Thyroid gland (tissue), 4 donors: ENCODE data around the gene TOMM7. TPM values are rescaled to one million over a fixed set of nuclear protein-coding genes. Genes with fewer than 3 reads are reported as not detected.

Experiments used
- DNase-seq, 2 donors: peaks; one replicate each; pipeline ENCODE4 v3.0.0-alpha.2; 2019
- H3K27ac ChIP-seq, 3 donors: fragments of 200-600 bp; sonication (generic); 1 replicate in 2 of 3; 2 replicates in 1 of 3; pipeline ENCODE4 v1.5.1; 2016 to 2019; ENCODE audit warnings: mild to moderate bottlenecking in 1 of 3, moderate library complexity in 1 of 3
- H3K27me3 ChIP-seq: fragments of 200-600 bp; sonication (generic); one replicate; pipeline ENCODE4 v1.5.1; 2019
- H3K36me3 ChIP-seq, 2 donors: fragments of 200-600 bp; sonication (generic); one replicate each; pipeline ENCODE4 v1.5.1; 2016 to 2019
- H3K4me1 ChIP-seq, 2 donors: fragments of 200-600 bp; sonication (generic); one replicate each; pipeline ENCODE4 v1.5.1; 2017 to 2019
- H3K4me3 ChIP-seq, 3 donors: fragments of 200-600 bp; sonication (generic); replicated peaks in 1 of 3; 1 replicate in 2 of 3; 2 replicates in 1 of 3; pipeline ENCODE4 v1.5.1; 2016; ENCODE audit warnings: mild to moderate bottlenecking in 1 of 3
- H3K9me3 ChIP-seq: fragments of 200-600 bp; sonication (generic); one replicate; pipeline ENCODE4 v1.5.1; 2017
- POLR2A ChIP-seq, 2 donors: fragments of 450-650 bp; IDR thresholded peaks; one replicate each; pipeline ENCODE4 v1.6.1; 2017; ENCODE audit warnings: antibody characterized with exemption in 2 of 2, mild to moderate bottlenecking in 2 of 2, moderate library complexity in 1 of 2
- WGBS, 2 donors: methylation state at CpG; one replicate each; pipeline ENCODE4 v1.1.5; 2017; 5-methylcytosine and 5-hydroxymethylcytosine counted together
- intact Hi-C: fragments of 100-400 bp; cut with DNase I; formaldehyde crosslinking; loops from one replicate; pipeline ENCODE4 v1.15.1; 2023
- total RNA-seq, 4 donors: library from RNA; depleted of rRNA; stranded (reverse); fragments of >200 nt; gene quantifications; one replicate each; pipeline ENCODE4 v1.2.3, GENCODE V29; 2016
- TF ChIP-seq, protein P1 (sequence below), 6 experiments: fragments of 200-600 bp in 3 of 6; fragments of 450-650 bp in 3 of 6; sonication (generic) in 3 of 6; IDR thresholded peaks; one replicate each; pipeline ENCODE4 v1.5.1; 2016 to 2019; ENCODE audit warnings: antibody characterized with exemption in 6 of 6, mild to moderate bottlenecking in 2 of 6, inconsistent platforms in 1 of 6, moderate library complexity in 1 of 6

TOMM7 gene
- total RNA-seq, 4 donors from 2014 or later, result 94.8 to 312 (median 154) TPM

- peaks cover 0 to 6% of the 10 kb centered on the region in 2 donors for H3K4me1 ChIP-seq
- H3K9me3 ChIP-seq, result no peaks in the 10 kb centered on the region
- WGBS, 2 donors, result 63 to 81% methylated on average over 4 of the region's 4 CpGs
- H3K4me3 ChIP-seq, result no peak overlapping the region
- TF ChIP-seq POLR2A (IDR thresholded peaks at IDR 0.05), result no peak
- TF ChIP-seq, protein P1, sequence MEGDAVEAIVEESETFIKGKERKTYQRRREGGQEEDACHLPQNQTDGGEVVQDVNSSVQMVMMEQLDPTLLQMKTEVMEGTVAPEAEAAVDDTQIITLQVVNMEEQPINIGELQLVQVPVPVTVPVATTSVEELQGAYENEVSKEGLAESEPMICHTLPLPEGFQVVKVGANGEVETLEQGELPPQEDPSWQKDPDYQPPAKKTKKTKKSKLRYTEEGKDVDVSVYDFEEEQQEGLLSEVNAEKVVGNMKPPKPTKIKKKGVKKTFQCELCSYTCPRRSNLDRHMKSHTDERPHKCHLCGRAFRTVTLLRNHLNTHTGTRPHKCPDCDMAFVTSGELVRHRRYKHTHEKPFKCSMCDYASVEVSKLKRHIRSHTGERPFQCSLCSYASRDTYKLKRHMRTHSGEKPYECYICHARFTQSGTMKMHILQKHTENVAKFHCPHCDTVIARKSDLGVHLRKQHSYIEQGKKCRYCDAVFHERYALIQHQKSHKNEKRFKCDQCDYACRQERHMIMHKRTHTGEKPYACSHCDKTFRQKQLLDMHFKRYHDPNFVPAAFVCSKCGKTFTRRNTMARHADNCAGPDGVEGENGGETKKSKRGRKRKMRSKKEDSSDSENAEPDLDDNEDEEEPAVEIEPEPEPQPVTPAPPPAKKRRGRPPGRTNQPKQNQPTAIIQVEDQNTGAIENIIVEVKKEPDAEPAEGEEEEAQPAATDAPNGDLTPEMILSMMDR (IDR thresholded peaks at IDR 0.05), result no peak
- no peak for DNase-seq
- intact Hi-C loops, result no loop called here
- no peaks in the 10 kb centered on the region for H3K27me3 ChIP-seq
- H3K27ac ChIP-seq, result peak overlapping the region in 2 of 3 donors; percentile 18 to 30
- H3K36me3 ChIP-seq, result no peaks in the 10 kb centered on the region
Measured at GRCh38 chr7:22867003-22867402, 44.4 kb upstream of the TOMM7 start.

DNA sequence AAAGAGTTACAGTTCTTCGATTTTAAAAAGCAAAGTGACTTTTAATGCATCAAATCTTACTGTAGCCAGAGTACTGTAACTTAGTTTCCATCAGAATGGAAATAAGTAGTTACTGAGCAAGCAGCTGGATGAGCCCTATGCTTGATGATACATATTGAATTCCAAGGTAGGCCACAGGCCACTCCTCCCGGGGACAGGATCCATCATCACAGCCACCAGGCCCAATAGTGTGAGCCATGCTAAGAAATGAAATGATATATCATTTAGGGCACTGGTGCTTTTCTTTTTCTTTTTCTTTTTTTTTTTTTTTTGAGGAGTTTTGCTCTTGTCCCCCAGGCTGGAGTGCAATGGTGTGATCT is 42.9 kb upstream of the TOMM7 start:
- Histone ChIP-seq H3K27me3 (no peaks in the 10 kb centered on the region), H3K36me3 (no peaks in the 10 kb centered on the region), H3K4me3 (no peak overlapping the region), H3K9me3 (no peaks in the 10 kb centered on the region), H3K4me1 (peaks cover 0 to 6% of the 10 kb centered on the region in 2 donors), H3K27ac (no peak overlapping the region)
- DNase-seq, result no peak
- intact Hi-C loops, result no loop called here
- TF ChIP-seq POLR2A (IDR thresholded peaks at IDR 0.05), result no peak
- TF ChIP-seq, protein P1 (IDR thresholded peaks at IDR 0.05), result no peak
- WGBS, 2 donors, result 87 to 89% methylated on average over 2 of the region's 2 CpGs

DNA sequence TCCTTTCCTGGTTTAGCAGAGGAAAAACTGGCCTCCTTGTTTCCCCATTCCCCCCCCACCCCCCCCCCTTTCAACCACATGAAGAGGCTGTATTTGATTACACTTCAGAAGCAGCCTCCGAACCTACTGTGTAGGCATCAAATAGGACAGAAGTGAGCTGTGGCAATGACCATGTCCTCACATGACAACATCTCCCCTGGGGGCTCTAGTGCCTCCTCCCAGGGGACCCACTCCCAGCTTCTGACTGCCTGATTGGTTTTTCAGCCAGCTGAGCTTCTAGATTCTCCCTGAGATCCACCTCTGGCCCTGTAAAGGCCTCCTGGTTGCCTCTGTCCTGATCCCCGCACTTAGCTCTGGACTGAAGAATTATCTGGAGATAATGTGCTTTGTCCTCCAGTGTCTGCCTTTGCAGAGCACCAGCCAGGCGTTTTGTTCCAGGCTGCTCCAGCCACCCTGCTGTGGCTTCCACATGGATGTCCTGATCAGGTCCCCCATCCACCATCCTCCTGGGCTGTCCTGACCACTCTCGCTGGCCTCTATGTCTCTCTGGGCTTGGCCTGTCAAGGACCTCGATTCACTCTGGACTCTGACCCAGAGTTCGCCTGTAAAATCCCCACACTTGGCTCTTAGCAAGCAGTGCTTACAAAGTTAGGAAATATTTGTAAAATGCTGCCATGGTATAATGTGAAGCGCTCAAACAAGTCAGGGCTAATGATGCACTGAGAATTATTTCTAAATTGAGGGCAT is 42.4 kb upstream of the TOMM7 start:
- Histone ChIP-seq H3K9me3 (no peaks in the 10 kb centered on the region), H3K4me3 (no peak overlapping the region), H3K27me3 (no peaks in the 10 kb centered on the region), H3K36me3 (no peaks in the 10 kb centered on the region), H3K27ac (peak overlapping the region in 1 of 3 donors; percentile 33), H3K4me1 (peaks cover 0 to 6% of the 10 kb centered on the region in 2 donors)
- no peak for TF ChIP-seq POLR2A (IDR thresholded peaks at IDR 0.05)
- TF ChIP-seq, protein P1 (IDR thresholded peaks at IDR 0.05), result no peak
- WGBS, 2 donors, result 80 to 84% methylated on average over 7 of the region's 7 CpGs
- intact Hi-C loops, result no loop called here
- no peak for DNase-seq

DNA sequence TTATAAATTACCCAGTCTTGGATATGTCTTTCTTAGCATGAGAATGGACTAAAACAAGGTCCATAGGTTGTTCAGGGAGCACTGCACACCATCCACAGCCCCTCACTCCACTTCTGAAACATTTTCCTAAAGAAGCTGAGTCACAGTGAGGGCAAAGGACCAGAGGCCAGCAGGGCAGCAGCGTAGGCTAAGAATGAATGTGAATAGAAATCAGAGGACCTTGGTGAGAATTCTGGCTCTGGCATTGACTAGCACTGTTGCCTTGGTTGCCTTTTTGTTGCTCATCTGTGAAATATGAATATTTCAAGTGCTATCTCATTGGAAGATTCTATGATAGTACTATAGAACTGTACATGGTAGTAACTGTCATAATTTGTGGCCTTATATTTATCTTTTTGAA is 41.7 kb upstream of the TOMM7 start:
- H3K4me1 ChIP-seq, result peaks cover 0 to 6% of the 10 kb centered on the region in 2 donors
- no peaks in the 10 kb centered on the region for H3K9me3 ChIP-seq
- H3K27ac ChIP-seq, result no peak overlapping the region
- H3K27me3 ChIP-seq, result no peaks in the 10 kb centered on the region
- H3K4me3 ChIP-seq, result no peak overlapping the region
- DNase-seq, result no peak
- WGBS, 2 donors, result 96 to 100% methylated on average over 1 of the region's 1 CpG
- H3K36me3 ChIP-seq, result no peaks in the 10 kb centered on the region
- TF ChIP-seq, protein P1 (IDR thresholded peaks at IDR 0.05), result no peak
- TF ChIP-seq POLR2A (IDR thresholded peaks at IDR 0.05), result no peak
- intact Hi-C loops, result no loop called here

DNA sequence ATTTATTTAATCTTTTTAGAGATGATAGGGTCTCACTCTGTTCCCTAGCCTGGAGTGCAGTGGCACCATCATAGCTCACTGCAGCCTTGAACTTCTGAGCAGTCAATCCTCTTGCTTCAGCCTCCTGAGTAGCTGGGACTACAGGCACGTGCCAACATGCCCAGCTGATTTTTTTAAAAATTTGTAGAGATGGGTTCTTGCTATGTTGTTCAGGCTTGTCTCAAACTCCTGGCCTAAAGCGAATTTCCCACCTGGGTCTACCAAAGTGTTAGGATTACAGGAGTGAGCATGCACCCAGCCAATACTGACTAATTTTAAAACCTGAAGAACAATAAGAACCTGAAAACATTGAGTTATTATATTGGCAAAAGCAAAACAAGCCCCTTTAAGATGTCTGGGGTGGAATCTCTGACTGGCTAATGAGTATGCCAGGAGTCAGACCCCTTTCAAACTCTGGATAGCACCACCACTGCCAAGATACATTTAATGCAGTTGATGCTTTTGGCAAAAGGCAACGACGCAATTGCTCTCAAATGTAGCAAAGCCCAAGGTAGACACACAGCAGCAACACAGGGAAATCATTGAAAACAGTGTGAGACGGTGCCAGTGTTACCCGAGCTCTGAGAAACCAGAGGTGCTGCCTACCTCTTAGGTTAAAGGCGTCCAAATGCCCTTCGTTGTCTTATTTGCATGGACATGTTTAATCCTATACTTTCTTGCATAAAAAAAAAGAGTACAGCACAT is 40.7 kb upstream of the TOMM7 start:
- no peak overlapping the region for H3K4me3 ChIP-seq
- no peak overlapping the region for H3K27ac ChIP-seq
- TF ChIP-seq POLR2A (IDR thresholded peaks at IDR 0.05), result no peak
- TF ChIP-seq, protein P1 (IDR thresholded peaks at IDR 0.05), result no peak
- peaks cover 0 to 6% of the 10 kb centered on the region in 2 donors for H3K4me1 ChIP-seq
- no peaks in the 10 kb centered on the region for H3K36me3 ChIP-seq
- WGBS, 2 donors, result 94 to 95% methylated on average over 8 of the region's 8 CpGs
- H3K9me3 ChIP-seq, result no peaks in the 10 kb centered on the region
- no peaks in the 10 kb centered on the region for H3K27me3 ChIP-seq
- no peak for DNase-seq
- intact Hi-C loops, result no loop called here
